ENCODE measurements around the gene PLA2G6. TPM values are rescaled to one million over a fixed set of nuclear protein-coding genes. Genes with fewer than 3 reads are reported as not detected.
A peak's percentile ranks its signal among the peaks of the same experiment; 100 is the strongest.
"Not testable (repeated sequence)": the region's sequence is repeated elsewhere in the genome, so short reads cannot be mapped to it uniquely, and the experiment has no call there.

The PLA2G6 gene
- total RNA-seq, 6 donors from 2014 or later = 21.1 to 295 (median 47.5) TPM

- H3K9me3 ChIP-seq = no peaks in the 10 kb centered on the region
- DNase-seq = peak in 1 of 2 donors; percentile 88
- H3K27me3 ChIP-seq = peaks cover 0 to 23% (median 10%) of the 10 kb centered on the region in 4 donors
- WGBS, 2 donors = 7 to 14% methylated on average over 11 to 29 of the region's 110 CpGs
- peak overlapping the region in 3 of 4 donors; percentile 35 to 50 (median 48) for H3K27ac ChIP-seq
- ATAC-seq (ENCODE audit: low FRiP score in 2 of 2) = peak in 1 of 2 donors; percentile 76
- peak in 1 of 4 donors; percentile 21 for TF ChIP-seq POLR2A (IDR thresholded peaks at IDR 0.05)
- peak in 1 of 2 donors; percentile 14 for TF ChIP-seq POLR2AphosphoS5 (IDR thresholded peaks at IDR 0.05)
- no peak for TF ChIP-seq EP300 (IDR thresholded peaks at IDR 0.05)
- peak in 1 of 6 experiments; percentile 43 for TF ChIP-seq CTCF (IDR thresholded peaks at IDR 0.05)
- peaks cover 23 to 27% (median 23%) of the 10 kb centered on the region in 4 donors for H3K4me1 ChIP-seq
- peaks cover 0 to 2% (median under 1%) of the 10 kb centered on the region in 4 donors for H3K36me3 ChIP-seq
- peak overlapping the region in 3 of 4 donors; percentile 35 to 47 (median 44) for H3K4me3 ChIP-seq
Observed at GRCh38 chr22:38080850-38081635, 100.6 kb downstream of the PLA2G6 start.

GRCh38 chr22:38080474-38080849 lies 101.2 kb downstream of the PLA2G6 start:
- no peak for DNase-seq
- TF ChIP-seq POLR2AphosphoS5 (IDR thresholded peaks at IDR 0.05) (no peak), EP300 (IDR thresholded peaks at IDR 0.05) (no peak), CTCF (IDR thresholded peaks at IDR 0.05) (no peak), POLR2A (IDR thresholded peaks at IDR 0.05) (no peak)
- Histone ChIP-seq H3K27ac (peak overlapping the region in 1 of 4 donors; percentile 48), H3K36me3 (peaks cover 0 to 8% (median 5%) of the 10 kb centered on the region in 4 donors), H3K9me3 (no peaks in the 10 kb centered on the region), H3K27me3 (peaks cover 0 to 23% (median 10%) of the 10 kb centered on the region in 4 donors), H3K4me1 (peaks cover 23 to 27% (median 23%) of the 10 kb centered on the region in 4 donors), H3K4me3 (peak overlapping the region in 3 of 4 donors; percentile 35 to 47 (median 44))
- no peak for ATAC-seq (ENCODE audit: low FRiP score in 2 of 2)
- WGBS, 2 donors = 59 to 89% methylated on average over 2 to 8 of the region's 11 CpGs

GRCh38 chr22:38079804-38080203 lies 101.8 kb downstream of the PLA2G6 start:
- Histone ChIP-seq H3K27me3 (peaks cover 0 to 23% (median 10%) of the 10 kb centered on the region in 4 donors), H3K36me3 (peaks cover 0 to 14% (median 12%) of the 10 kb centered on the region in 4 donors), H3K9me3 (no peaks in the 10 kb centered on the region), H3K4me3 (no peak overlapping the region), H3K4me1 (peaks cover 23 to 27% (median 23%) of the 10 kb centered on the region in 4 donors), H3K27ac (no peak overlapping the region)
- 86 to 96% methylated on average over 2 to 7 of the region's 7 CpGs for WGBS, 2 donors
- DNase-seq (peak in 1 of 2 donors; percentile 37), ATAC-seq (ENCODE audit: low FRiP score in 2 of 2) (no peak)
- TF ChIP-seq CTCF (IDR thresholded peaks at IDR 0.05) (no peak), POLR2A (IDR thresholded peaks at IDR 0.05) (no peak), EP300 (IDR thresholded peaks at IDR 0.05) (no peak), POLR2AphosphoS5 (IDR thresholded peaks at IDR 0.05) (no peak)

DNA sequence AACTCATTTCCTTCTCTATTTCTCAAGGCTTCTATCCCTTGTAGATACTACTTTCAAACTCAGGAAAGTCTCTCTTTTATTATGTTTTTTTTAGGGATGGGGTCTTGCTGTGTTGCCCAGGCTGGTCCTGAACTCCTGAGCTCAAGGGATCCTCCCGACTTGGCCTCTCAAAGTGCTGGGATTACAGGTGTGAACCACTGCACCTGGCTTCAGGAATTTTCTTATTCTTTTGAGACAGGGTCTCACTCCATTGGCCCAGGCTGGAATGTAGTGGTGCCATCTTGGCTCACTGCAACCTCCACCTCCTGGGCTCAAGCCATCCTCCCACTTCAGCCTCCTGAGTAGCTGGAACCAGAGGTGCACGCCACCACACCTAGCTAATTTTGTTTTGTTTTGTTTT lies 102.4 kb downstream of the PLA2G6 start:
- peaks cover 0 to 23% (median 10%) of the 10 kb centered on the region in 4 donors for H3K27me3 ChIP-seq

DNA sequence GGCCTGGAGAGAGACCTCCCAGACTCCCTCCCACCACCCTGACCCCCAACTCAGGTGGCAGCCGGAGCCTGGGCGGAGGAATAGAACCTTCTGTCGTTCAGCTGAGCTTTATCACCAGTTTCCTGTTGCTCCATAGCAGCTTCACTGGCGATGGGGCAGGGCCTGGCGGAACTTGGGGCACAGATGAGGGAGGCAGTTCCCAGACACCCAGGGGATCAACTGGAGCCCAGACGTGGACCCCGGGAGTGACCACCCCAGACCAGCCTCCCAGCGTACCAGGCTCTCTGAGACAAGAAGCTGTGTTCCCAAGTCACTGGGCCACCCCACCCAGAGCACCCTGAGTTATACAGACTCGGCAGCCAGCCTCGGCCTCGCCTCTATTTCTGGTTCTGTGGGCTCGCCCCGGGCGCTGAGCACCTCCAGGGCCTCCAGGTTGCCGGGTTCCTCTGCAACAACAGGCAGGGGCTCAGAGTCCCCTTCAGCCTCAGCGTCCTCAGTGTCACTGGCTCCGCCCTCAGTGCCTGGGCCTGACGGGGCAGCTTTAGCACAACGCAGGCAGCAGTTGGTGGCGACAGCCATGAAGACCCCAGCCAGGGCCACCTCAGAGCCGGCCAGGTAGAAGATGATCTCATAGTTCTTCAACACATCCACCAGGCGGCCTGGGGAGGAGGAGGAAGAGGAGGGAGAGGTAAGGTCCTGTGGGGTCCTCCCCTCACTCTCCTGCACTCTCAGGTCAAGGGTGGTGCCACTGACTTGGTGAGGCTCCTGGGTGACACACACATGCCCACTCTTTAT lies 103.4 kb downstream of the PLA2G6 start:
- ATAC-seq (ENCODE audit: low FRiP score in 2 of 2) = no peak
- 78 to 79% methylated on average over 6 to 16 of the region's 22 CpGs for WGBS, 2 donors
- Histone ChIP-seq H3K9me3 (no peaks in the 10 kb centered on the region), H3K4me3 (no peak overlapping the region), H3K27ac (no peak overlapping the region), H3K36me3 (peaks cover 6 to 30% (median 27%) of the 10 kb centered on the region in 4 donors), H3K27me3 (peaks cover 0 to 23% (median 10%) of the 10 kb centered on the region in 4 donors), H3K4me1 (peaks cover 23 to 27% (median 23%) of the 10 kb centered on the region in 4 donors)
- peak in 1 of 2 donors; percentile 59 for DNase-seq
- no peak for TF ChIP-seq EP300 (IDR thresholded peaks at IDR 0.05)
- TF ChIP-seq CTCF (IDR thresholded peaks at IDR 0.05) = no peak
- no peak for TF ChIP-seq POLR2AphosphoS5 (IDR thresholded peaks at IDR 0.05)
- TF ChIP-seq POLR2A (IDR thresholded peaks at IDR 0.05) = no peak

More for the DNA sequence above, 102.4 kb downstream of the PLA2G6 start:
- H3K4me1 ChIP-seq = peaks cover 23 to 27% (median 23%) of the 10 kb centered on the region in 4 donors
- 88 to 95% methylated on average over 2 of the region's 2 CpGs for WGBS, 2 donors
- H3K36me3 ChIP-seq = peaks cover under 1 to 20% (median 18%) of the 10 kb centered on the region in 4 donors
- not testable (repeated sequence) for H3K4me3 ChIP-seq; DNase-seq; ATAC-seq (ENCODE audit: low FRiP score in 2 of 2); H3K27ac ChIP-seq; H3K9me3 ChIP-seq

Data from upper lobe of left lung (tissue), 6 donors.